ENCODE results near the gene ZNF77.

ZNF77 gene

DNA sequence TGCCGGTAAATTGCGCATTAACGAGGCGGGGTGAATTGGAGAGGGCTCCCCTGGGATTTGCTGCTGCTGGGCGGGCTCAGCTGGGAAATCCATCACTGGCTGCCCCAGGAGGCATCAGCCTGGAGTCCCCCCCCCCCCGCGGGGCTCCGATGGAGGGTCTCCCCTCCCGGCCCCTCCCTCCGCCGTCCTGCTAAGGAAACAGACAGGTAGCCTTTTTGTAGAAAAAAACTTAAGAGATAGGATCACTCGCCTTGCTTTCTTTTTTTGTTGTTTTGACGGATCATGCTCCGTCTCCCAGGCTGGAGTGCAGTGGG lies 39.4 kb upstream of the ZNF77 start:
- no peak for TF ChIP-seq CTCF (IDR thresholded peaks at IDR 0.05)

DNA sequence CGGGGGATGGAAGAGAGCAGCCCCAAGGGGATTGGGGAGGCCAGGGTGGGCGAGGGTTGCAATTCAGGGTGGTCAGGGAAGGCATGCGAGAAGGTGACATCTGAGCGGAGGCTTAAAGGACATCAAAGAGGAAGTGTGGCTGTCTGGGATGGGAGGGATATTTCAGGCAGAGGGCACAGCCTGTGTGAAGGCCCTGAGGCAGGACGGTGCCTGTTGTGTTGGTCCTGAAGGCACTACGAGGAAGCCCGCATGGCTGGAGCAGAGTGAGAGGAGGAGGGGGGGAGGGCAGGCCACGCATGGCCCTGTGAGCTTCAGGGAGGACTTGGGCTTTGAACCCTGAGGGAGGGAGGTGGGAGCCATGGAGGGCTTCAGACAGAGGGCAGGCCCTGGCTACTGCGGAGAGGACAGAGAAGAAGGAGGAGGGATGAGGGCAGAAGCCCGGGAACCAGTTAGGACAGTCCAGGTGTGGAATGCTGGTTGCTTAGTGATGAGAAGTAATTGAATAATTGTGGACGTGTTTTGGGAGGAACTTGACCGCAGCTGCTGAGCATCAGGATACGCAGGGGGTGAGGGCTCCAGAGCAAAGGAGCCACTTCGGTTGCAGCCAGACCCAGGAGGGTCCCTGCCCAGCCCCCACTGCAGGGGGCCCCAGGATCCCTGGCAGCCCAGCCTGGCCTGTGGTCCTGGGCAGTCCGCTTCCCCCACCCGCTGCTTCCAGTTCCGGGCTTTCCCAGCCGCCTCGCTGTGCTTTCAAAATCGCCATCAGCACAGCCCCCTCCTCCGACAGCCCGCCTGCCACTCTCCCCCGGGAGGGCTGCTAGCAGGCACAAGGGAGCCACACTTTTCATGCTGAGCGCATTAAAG lies 38.8 kb upstream of the ZNF77 start:
- no peak for TF ChIP-seq CTCF (IDR thresholded peaks at IDR 0.05)

GRCh38 chr19:2982983-2983350 lies 38.2 kb upstream of the ZNF77 start:
- no peak for TF ChIP-seq CTCF (IDR thresholded peaks at IDR 0.05)

DNA sequence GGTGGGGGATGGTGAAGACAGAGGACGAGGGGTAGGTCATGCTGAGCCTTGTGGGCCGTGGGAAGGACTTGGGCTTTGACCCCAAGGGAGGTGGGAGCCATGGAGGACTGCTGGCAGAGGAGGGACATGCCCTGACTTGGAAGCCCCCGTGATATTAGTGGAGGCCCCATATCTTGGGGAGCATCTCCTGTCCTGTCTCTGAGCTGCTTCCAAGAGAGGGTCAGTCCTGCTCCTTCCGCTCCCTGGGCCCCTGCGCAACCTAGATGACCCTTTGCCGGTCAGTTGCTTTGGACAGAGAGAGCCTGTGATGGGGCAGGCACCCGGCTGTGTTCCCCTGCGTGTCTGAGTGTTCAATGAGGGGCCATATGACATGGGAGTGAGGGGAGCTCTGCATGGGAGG lies 37.8 kb upstream of the ZNF77 start:
- TF ChIP-seq CTCF (IDR thresholded peaks at IDR 0.05): no peak

- TF ChIP-seq CTCF (IDR thresholded peaks at IDR 0.05): no peak
Observed at GRCh38 chr19:2981898-2982297, 37.1 kb upstream of the ZNF77 start.

GRCh38 chr19:2978772-2979171 lies 34.0 kb upstream of the ZNF77 start:
- TF ChIP-seq CTCF (IDR thresholded peaks at IDR 0.05): no peak

GRCh38 chr19:2978166-2978767 lies 33.5 kb upstream of the ZNF77 start:
- TF ChIP-seq CTCF (IDR thresholded peaks at IDR 0.05): no peak

Measured in LNCAP (cell line).